GM12878 (cell line): Measurements from ENCODE around the gene BATF3. TPM values are rescaled to one million over a fixed set of nuclear protein-coding genes. Genes with fewer than 3 reads are reported as not detected.
A peak's percentile ranks its signal among the peaks of the same experiment; 100 is the strongest.

Experiments used
- ASH2L ChIP-seq: fragments of 300-600, 200-600 bp; sonication (generic); IDR thresholded peaks from 2 replicates; pipeline ENCODE4 v1.6.1; 2017; ENCODE audit warnings: low read depth, mild to moderate bottlenecking, borderline replicate concordance
- BHLHE40 ChIP-seq, 2 experiments: fragments of 450-650 bp in 1 of 2; IDR thresholded peaks; 2 replicates each; pipeline ENCODE4 v1.6.1; 2011 to 2017; ENCODE audit warnings: low read depth in 2 of 2, borderline replicate concordance in 1 of 2, improper control_type of control experiment in 1 of 2, low read length in 1 of 2, mild to moderate bottlenecking in 1 of 2
- CBX3 ChIP-seq: fragments of 200-600 bp; sonication (generic); IDR thresholded peaks from 2 replicates; pipeline ENCODE4 v1.6.1; 2016; ENCODE audit warnings: low read depth, borderline replicate concordance
- CHD1 ChIP-seq: IDR thresholded peaks from 2 replicates; pipeline ENCODE4 v1.6.1; 2012; ENCODE audit warnings: low read depth, low read length, improper control_type of control experiment
- E2F8 ChIP-seq: fragments of 450-650 bp; IDR thresholded peaks from 2 replicates; pipeline ENCODE4 v1.6.1; 2018; ENCODE audit warnings: mild to moderate bottlenecking, low read depth, moderate library complexity; ENCODE audit not compliant: partially characterized antibody
- ESRRA ChIP-seq: IDR thresholded peaks from 2 replicates; pipeline ENCODE4 v1.6.1; 2012; ENCODE audit warnings: mild to moderate bottlenecking, low read length, improper control_type of control experiment
- GATAD2B ChIP-seq: fragments of 450-650 bp; conservative IDR thresholded peaks from 2 replicates; pipeline ENCODE4 v1.6.1; 2017; ENCODE audit warnings: low read depth, mild to moderate bottlenecking, moderate library complexity
- IKZF2 ChIP-seq, 2 experiments: fragments of 450-650 bp; IDR thresholded peaks; 2 replicates each; pipeline ENCODE4 v1.6.1; 2017; ENCODE audit warnings: mild to moderate bottlenecking in 2 of 2, moderate library complexity in 2 of 2
- IRF5 ChIP-seq: fragments of 450-650 bp; IDR thresholded peaks from 2 replicates; pipeline ENCODE4 v1.6.1; 2017; ENCODE audit warnings: borderline replicate concordance
- MAX ChIP-seq: IDR thresholded peaks from 2 replicates; pipeline ENCODE4 v1.6.1; 2012; ENCODE audit warnings: low read depth, low read length, improper control_type of control experiment
- MEF2A ChIP-seq: IDR thresholded peaks from 2 replicates; pipeline ENCODE4 v1.6.1; 2011; ENCODE audit warnings: low read depth, mild to moderate bottlenecking, low read length, moderate library complexity; ENCODE audit not compliant: insufficient read depth
- MXI1 ChIP-seq: fragments of 150-350 bp; IDR thresholded peaks from 2 replicates; pipeline ENCODE4 v1.6.1; 2011; ENCODE audit warnings: low read depth, mild to moderate bottlenecking, inconsistent platforms, low read length, improper control_type of control experiment
- NFXL1 ChIP-seq: fragments of 450-650 bp; IDR thresholded peaks from 2 replicates; pipeline ENCODE4 v1.6.1; 2017; ENCODE audit warnings: antibody characterized with exemption, mild to moderate bottlenecking, borderline replicate concordance
- NR2C2 ChIP-seq: IDR thresholded peaks from 2 replicates; pipeline ENCODE4 v1.6.1; 2011; ENCODE audit warnings: borderline replicate concordance, low read depth; ENCODE audit not compliant: control insufficient read depth, insufficient read length
- SPI1 ChIP-seq: IDR thresholded peaks from 2 replicates; pipeline ENCODE4 v1.6.1; 2011; ENCODE audit warnings: low read depth, mild to moderate bottlenecking, low read length, moderate library complexity, borderline replicate concordance; ENCODE audit not compliant: insufficient read depth
- USF1 ChIP-seq: IDR thresholded peaks from 2 replicates; pipeline ENCODE4 v1.6.1; 2011; ENCODE audit warnings: borderline replicate concordance, low read depth, mild to moderate bottlenecking, moderate library complexity, mixed read lengths, low read length; ENCODE audit not compliant: insufficient read depth; ENCODE audit errors: extremely low read length
- ZBTB4 ChIP-seq: fragments of 450-650 bp; formaldehyde crosslinking; IDR thresholded peaks from 2 replicates; pipeline ENCODE4 v1.4.0; 2022; ENCODE audit warnings: mild to moderate bottlenecking, moderate library complexity
- ZNF384 ChIP-seq: IDR thresholded peaks from 2 replicates; pipeline ENCODE4 v1.6.1; 2012; ENCODE audit warnings: low read depth, mild to moderate bottlenecking, low read length, improper control_type of control experiment, borderline replicate concordance
- polyA plus RNA-seq, 11 experiments: library from polyadenylated mRNA; depleted of rRNA in 4 of 11; unstranded in 6 of 11; stranded (reverse) in 5 of 11; fragments of >200 nt; fragmentation: Nextera tagmentation in 4 of 11; fragmentation: Illumina TruSeq in 1 of 11; extraction: Ambion mirVana in 4 of 11; extraction: Trizol in 1 of 11; gene quantifications; 1 replicate in 1 of 11; 2 replicates in 10 of 11; pipeline versions ENCODE4 v1.2.1 to v1.2.3, GENCODE V29; 2011 to 2016; ENCODE audit warnings: inconsistent platforms in 2 of 11, missing spikeins in 2 of 11, low read depth in 1 of 11
- total RNA-seq, 4 experiments: library from RNA; depleted of rRNA in 3 of 4; stranded (reverse); fragments of >200 nt in 3 of 4; fragmentation: Illumina TruSeq in 1 of 4; extraction: Trizol in 1 of 4; gene quantifications; 2 replicates each; pipeline versions ENCODE4 v1.2.1 to v1.2.3, GENCODE V29; 2013 to 2021

Gene BATF3
- total and polyA plus RNA-seq, 10 of the 15 experiments (the other 5 are each of a cell fraction or from before 2014, with no cell fraction given) = 11.1 to 56.8 (median 30.8) TPM

GRCh38 chr1:212683357-212683722 is 16.3 kb downstream of the BATF3 start (continued):
- TF ChIP-seq E2F8 (no peak), ASH2L (no peak), BHLHE40 (IDR thresholded peaks at IDR 0.05; ENCODE audit: borderline replicate concordance in 1 of 2, low read depth in 2 of 2, low read length in 1 of 2) (peak; percentile 37 to 43; a peak in 3 of 4 replicates), USF1 (no peak), MXI1 (no peak), NR2C2 (no peak), SPI1 (peak; percentile 91), NFXL1 (no peak), IRF5 (no peak), IKZF2 (IDR thresholded peaks at IDR 0.05) (peak; percentile 67 to 72), CHD1 (no peak), ESRRA (no peak), MEF2A (0 out of 2 replicates have a peak, but pooled peaks have one; percentile 41), CBX3 (no peak), ZNF384 (no peak), ZBTB4 (CRISPR knock-in tag) (no peak), MAX (no peak), GATAD2B (peak; percentile 41)
